Fibroblast of skin of left quadriceps (primary cell): ENCODE measurements around the gene HGF.
"Not testable (repeated sequence)": the region's sequence is repeated elsewhere in the genome, so short reads cannot be mapped to it uniquely, and the experiment has no call there.

Source experiments
- DNase-seq, 2 experiments: peaks; one replicate each; pipeline ENCODE4 v3.0.0-alpha.2; 2013; ENCODE audit warnings: low read depth in 2 of 2

Gene HGF

DNA sequence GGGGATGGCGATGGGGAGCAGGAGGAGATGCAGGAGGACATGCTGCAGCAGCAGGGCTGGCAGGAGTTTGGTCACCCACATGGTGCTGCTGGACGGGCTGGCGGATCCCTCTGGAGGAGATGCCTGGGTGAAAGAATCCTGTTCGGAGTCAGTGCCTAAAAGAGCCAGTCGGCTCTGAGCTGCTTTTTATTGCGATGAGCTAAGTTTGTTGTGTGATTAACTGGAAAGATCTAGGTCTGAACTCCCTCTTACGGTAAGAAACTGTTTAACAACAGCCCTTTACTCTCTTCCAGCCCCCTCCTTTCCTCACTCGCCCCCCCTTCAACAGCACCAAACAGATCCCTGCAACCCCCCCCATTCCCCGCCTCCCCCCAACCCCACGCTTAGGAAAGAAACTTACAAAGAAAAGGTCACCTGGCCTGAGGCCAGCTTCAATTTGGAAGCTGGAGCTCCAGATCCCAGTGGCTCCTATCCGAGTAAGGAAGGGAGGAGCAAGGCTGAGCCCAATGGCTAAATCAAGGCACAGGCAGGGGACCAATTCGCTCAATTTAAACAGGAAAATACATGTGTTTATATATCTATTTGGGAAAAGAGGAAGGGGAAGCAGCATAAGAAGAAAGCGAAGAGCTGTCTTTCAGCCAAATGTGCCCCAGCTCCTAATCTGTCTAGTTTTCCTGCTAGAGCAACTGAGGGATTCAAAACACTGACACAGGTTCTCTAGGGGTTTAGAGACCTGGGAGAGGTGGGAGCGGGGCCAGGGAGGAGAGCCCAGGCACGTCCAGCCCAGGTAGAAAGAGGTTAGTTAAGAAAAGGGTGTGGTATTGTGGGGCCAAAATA lies at the start of gene HGF:
HGF (minus strand) TSS at position 157 of the 837 bp plus-strand sequence; CDS start at position 81, 76 bp downstream.
- peak; percentile 32 to 36 for DNase-seq

DNA sequence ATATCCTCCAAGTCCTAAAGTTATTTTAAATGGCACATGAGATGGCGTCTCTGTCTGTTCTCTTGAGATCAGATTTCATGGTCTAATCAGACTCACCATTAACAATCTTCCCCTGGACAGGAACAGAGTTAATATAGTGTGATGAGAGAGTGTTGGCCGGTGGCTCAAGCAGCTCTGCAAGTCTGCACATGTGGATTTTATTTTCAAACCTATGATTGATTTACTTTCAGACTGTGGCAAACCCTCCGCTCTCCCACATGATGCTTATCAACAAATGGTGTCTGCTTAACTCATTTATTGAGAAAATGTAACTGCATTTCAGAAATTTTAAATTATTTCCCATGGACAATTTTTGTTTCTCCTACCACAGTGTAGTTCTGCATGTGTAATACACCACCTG lies 46.5 kb upstream of the HGF start:
- DNase-seq: peak; percentile 13 to 23

DNA sequence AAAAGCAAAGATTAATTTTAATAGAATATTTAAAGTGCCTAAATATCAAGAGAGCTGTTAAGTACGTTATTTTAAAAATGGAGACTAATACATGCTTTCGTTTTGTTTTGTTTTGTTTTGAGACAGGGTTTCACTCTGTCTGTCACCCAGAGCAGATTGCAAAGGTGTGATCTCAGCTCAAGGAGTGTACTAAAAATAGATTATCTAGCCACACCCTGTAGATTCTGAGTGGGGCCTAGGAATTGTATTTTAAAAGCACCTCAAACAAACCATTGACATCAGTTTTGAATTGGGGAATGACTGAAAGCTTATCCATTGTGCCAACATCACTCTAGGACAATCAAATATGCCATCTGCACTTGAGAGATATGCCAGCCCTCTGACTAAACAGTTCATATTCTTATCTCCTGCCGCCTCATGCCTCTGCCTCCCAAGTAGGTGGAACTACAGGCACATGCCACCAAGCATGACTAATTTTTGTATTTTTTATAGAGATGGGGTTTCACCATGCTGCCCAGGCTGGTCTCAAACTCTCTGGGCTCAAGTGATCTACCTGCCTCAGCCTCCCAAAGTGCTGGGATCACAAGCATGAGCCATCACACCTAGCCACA lies 43.1 kb upstream of the HGF start:
- not testable (repeated sequence) for DNase-seq

DNA sequence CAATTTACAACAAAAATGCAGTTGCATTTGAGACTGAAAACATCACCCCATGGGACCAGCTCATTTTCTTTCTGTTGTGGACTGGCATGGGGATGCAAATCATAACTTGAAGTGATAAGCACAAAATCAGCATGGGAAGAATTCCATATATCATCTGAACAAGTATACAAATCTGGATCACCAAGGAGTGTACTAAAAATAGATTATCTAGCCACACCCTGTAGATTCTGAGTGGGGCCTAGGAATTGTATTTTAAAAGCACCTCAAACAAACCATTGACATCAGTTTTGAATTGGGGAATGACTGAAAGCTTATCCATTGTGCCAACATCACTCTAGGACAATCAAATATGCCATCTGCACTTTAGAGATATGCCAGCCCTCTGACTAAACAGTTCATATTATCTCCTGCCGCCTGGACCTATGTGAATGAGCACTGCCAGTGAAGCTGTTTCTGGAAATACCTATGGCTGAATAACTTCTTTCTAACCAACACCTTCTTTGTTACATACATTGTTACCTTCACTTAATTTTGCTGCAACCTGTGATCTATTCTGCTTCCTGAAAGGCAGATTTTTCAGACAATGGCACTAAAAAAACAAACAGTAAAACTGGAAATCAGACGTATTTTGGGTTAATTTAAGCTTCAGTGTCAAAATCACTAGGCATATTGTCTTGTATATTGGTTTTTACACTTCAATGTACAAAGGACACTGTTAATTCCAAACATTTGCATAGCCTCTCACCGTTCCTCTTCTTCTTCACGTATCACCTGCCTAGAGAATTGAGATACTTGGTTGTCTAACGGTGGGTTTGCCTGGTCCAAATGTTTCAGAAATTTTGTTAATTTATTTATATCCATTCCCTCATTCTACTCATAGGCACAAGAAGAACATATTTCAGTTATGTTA lies 42.4 kb upstream of the HGF start:
- DNase-seq: no peak

DNA sequence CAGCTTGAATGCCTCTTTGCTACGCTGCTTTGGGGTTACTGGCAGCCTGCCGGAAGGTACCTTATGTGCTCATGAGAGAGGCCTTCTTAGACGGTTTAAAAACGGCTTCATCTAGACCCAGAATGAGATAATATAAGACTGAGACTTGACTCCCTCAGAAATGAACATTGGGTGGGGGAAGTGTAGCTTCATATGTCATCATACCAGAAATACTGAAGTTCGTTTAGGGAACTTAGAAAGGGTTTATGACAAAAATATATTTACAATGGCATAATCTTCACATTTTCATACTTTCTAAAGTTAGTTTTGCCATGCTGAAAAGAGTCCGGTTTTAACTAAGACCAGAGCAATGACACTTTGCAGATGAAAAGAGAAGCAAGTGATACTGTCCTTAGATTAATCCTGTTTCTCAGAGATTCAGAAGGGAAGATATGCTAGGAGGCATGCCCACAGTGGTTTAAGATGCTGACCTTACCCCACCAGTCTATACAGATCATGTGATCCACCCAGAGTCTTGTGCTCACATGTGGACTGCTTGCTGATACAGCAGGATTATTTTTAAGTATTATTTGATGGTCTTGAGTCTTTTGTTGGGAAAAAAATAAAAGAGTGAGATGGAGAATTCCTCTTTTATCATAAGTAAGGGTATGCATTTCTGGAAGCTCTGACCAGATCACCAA lies 40.8 kb upstream of the HGF start:
- DNase-seq: no peak

DNA sequence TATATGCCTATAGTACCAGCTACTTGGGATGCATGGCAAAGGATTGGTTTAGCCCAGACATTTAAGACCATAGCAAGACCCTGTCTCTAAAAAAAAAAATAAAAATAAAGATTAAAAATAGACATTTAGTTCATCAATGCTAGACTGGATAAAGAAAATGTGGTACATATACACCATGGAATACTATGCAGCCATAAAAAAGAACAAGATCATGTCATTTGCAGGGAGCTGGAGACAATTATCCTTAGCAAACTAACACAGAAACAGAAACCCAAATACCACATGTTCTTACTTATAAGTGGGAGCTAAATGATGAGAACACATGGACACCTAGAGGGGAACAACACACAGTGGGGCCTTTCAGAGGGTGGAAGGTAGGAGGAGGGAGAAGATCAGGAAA lies 38.5 kb upstream of the HGF start:
- not testable (repeated sequence) for DNase-seq

DNA sequence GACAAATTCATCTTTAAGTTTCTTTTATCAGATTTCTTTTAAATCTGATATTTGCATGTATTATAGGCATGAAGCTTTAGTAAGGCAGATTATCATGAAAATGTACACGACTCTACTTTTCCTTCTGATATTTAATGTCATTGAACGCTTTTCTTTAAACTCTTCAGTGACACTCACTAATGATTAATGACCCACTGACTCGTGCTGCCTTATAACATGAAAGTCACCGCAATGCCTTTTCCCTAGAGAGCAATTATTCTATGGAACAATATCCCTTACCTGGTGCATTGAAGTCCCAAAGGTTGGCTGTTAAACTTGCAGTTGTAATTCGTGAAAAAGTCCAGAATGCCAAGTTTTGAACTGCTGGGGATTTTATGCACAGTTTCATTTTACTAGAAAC lies 33.4 kb upstream of the HGF start:
- DNase-seq: no peak

DNA sequence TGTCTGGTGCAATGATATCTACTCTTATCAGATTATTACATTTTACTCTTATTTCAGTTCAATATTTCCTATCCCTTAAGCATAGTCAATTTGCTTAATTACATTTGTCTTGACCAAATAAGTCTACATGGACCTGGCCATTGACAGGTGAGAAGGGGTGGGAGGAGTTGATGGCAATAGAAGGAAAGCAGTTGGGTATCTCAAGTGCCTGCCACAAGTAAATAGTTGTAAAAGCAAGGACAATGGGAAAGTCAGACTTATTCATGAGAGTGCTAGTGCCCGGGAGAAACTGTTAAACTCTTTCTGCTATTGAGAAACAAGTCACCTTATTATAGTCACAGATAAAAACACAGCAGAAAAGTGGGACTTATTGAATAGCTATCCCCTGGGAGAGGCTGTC lies 32.4 kb upstream of the HGF start:
- no peak for DNase-seq

DNA sequence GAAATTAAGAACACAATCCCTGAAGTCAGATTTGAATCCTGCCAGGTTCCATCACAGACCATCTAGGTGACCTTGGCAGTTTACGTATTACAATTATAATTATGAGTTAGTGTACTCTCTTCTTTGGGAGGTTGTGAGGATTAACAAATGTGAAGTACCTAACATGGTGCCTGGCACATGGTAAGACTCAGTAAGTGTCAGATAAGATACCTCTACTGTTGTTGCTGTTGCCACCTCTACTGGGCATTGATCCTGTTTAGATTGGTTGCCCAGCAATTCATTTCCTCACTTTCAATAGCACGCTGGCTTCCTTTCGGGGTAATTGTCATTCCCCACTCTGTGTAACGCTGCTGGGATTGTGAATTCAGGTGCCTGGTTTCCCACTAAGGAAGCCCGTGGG lies 31.7 kb upstream of the HGF start:
- no peak for DNase-seq

DNA sequence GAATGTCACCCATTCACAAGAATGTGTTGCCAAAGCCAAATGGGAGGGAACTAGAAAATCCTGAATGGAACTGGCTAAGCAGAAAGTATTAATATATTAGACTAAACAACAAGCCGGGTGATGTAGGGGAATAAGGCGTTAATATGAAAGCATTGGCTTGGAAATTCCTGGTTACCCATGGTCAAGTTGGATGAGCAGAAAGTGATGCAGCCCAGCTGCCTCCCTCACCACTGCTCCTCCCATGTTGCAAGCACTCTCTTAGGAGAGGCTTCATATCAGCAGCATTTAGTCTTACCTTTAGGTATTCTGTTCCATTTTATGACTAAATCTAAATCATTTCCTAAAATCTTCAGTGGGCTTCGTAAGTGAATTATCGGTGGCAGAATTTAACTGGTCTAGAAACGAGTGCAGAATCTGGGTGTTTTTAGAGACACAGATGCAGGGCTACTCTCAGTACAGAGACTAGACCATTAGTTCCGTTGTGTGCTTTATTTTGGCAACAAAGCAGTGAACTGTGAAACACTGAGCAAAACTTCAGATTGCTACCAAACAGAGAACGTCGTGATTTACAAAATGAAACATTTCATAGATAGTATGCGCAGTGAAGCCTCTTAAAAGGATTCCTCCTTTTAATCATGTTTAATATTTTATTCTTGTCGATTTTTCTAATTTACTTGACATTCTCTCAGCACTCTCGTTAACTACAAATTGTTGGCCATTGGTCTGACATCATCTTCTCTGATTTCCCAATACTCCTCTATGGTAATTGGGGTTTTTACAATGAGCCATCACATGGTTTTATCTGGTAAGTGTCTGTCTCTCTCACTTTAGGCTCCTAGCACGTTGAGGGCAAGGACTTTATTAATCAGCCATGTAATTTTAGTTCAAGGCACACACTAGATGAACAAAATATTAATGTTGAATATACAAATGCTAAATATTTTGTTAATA lies 22.0 kb upstream of the HGF start:
- DNase-seq: no peak

DNA sequence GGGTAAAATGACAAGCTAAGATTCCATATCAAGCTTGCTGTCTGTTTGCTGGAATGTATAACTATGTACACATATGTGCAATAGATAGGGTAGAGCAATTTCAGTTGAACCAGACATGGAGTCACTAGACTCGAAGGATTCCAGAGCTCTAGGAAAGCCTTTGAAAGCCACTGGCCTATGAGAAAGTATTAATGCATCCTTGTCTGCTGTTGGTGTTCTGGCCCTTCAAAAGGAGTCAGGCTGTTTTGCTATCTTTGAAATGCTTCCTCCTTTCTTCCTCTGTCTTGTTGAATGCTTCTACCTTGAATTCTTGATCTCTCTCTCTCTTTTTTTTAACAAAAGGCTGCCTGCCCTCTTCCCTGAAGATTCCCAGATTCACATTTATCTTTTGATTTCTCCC lies 20.8 kb upstream of the HGF start:
- DNase-seq: no peak

DNA sequence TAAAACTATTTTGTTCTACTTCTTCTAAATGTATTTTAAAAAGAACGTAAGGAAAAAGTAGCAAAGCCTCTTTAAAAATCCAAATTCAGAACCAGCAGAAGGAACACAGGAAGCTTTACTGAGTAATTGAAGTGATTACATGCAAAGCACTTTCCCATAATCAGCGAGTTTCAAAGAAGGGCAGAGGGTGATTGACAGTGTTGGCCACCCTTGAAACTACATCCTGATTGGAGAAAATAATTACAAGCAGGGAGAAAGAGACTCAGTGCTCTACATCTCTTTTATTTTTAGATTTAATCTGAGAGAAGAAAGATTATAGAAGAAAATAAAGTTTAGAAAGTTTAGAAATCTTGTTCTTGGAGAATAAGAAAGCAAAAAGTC lies 20.3 kb upstream of the HGF start:
- DNase-seq: no peak

DNA sequence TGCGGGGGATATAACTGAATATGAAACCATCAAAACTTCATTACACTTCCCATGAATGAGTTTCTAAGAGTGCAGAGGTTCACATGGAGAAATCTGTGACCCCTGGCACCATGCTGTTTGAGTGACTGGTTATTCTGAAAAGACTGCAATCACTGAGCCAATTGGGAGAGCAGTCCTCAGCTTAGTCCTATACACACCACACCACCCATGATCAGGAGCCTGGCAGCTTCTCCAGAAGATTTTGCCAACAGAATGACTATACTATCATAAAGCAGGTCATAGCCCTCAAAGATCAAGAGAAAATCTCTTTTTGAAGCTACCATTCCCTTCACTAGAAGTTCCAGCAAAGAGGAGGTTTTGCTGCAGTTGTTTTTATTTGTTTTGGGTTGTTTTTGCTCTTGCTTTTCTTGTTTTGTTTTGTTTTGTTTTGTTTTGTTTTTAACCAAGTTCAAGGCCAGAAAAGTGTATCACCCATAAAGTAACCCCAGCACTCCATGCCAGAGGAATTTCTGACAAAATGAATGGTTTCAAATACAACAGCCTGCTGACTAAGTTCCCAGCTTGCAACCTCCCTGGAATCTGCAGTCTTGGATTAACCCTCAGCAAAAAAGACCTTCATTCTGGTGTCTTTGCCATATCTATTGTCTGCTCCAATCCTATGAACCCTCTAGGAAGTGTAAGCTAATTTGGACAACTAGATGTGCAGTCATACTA lies 19.7 kb upstream of the HGF start:
- DNase-seq: no peak

DNA sequence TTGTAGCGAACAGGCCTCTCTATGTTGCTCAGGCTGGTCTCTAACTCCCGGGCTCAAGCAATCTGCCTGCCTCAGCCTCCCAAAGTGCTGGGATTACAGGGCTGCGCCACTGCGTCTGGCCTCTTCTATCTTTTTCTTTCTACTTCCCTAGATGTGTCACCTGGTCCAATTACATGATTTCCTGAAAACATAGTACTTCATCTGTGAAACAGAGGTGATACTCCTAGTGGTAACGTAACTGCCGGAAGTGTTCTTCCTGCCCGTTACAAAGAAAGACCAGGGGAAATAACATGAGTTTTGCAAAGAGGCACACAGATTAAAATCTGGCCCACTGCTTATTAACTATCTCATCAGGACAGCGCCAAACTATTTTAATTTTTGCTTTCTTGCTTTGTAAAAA lies 18.4 kb upstream of the HGF start:
- no peak for DNase-seq

DNA sequence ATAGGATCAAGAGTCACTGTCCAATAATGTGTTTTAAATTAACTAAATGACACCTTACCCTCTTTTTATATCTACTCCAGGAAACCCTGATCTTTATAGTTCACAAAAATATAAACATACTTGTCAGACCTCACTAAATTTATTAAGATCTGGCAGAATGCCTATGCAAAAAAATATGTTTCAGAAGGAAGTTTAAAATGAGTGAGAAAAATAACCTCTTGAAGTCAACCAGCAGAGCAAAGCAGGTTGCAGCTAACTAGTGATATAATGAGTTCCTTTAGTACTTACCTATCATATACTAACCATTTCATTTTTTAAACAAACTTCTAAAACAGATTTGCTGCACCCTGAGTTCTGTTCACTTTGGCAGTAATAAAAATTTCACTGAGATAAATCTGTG lies 14.0 kb upstream of the HGF start:
- DNase-seq: no peak

DNA sequence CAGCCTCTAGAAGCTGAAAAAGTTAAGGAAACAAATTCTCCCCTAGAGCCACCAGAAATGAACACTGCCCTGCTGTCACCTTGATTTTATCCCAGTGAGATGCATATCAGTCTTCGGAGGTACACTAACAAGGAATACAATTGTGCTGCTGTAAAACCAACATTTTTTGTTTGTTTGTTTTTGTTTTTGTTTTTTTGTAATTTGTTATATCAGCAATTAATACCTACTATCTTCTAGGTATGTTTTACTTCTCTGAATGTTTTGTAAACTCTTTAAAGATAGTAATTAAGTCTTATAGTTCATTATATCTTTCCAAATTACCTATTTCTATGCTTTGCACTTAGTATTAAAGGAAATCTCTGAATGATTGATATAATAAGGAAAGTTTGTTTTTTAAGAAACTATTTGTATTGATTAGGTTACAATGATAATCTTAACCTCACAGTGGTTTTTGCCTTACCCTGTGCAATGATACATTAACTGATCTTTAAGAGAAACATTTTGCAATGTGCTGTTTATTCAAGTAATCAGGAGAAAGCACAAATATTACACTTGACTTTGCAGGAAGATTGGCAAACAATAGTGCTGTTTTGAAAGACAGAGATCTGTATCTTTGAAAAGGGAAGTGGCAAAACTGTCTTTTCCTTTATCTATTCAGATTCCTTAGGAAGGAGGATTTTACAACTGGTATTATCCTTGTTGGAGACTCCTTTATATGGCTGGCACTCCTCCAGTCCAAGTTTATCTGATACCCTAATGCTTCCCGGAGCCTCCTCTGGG lies 11.3 kb upstream of the HGF start:
- DNase-seq: no peak

DNA sequence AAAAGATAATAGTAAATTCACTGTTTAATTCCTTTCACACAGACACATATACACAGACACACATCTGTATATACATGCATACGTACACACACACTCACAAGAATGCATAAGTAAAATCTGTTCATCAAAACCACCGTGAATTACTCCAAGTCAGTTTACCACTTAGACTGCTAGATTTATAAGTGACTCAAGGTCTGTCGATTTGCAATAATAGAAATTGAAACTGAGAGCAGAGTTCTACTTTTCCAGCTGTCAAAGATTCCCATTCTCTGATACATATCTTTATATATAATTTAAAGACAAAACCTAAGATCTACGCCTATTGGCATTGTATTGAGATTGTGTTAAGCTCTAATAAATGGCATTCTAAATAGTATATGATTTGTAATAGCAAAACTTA lies 9.9 kb upstream of the HGF start:
- no peak for DNase-seq

DNA sequence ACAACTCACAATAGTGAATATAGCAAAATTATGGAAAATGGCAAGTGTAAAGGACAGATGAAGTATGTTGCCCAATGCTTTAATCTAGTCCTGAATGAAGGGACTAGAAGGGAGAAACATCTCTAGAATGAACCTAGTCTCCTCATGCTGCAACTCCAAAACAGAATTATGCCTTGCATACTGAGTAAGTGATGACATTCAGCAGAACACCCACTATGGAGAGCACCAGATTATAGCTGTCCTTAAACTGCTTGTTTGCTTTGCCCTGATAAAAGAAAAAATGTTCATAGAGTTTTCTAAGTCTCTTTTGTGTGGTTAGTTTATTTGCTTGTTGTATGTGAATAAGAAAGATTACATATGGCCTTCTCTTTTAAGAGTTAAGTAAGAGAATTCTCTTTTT lies 7.8 kb upstream of the HGF start:
- DNase-seq: no peak

DNA sequence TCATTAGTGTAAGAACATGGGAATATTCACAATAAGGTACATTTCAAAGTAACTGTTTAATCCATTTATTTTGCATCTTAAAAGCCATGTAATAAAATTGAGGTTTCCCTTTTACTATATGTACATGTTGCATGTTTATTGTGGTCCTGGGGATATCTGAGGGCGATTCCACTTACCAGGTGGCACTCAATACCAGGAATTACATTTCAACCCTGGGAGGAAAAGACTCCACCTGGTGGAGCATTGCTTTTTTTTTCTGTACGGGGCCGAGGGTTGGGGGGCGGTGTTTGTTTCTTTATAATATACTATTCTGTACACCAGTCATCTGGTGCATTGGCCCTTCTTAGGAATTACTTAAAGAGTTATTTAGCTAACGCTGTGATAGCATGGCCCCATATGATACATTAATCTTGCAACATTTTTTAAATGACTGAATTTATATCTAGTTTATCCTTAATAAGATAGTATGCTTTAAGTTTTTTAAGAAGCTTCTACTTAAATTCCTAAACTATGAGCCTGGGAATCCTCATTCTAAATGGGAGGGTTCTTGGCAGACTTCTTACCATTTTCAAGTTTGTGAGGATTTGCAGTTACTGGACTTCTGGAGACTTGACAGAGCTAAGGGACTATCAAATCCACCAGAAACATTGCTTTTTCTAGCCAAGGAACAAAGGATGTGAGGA lies 7.2 kb upstream of the HGF start:
- DNase-seq: no peak
